ENCODE measurements around the gene MAN1C1.

MAN1C1 gene

GRCh38 chr1:25685938-25686665 is 69.5 kb downstream of the MAN1C1 start:
- Histone ChIP-seq H3K79me2 (ENCODE audit: insufficient read depth, low read length) (no peaks in the 10 kb centered on the region), H2AFZ (ENCODE audit: low read depth, low read length) (no peak overlapping the region), H3K4me3 (ENCODE audit: low read depth in 1 of 2, low read length in 2 of 2) (no peak overlapping the region), H3K9me3 (ENCODE audit: insufficient read depth, low read length, severe bottlenecking) (no peaks in the 10 kb centered on the region), H3K27ac (ENCODE audit: low read length) (no peak overlapping the region), H3K27me3 (ENCODE audit: insufficient read depth, low read length, poor library complexity) (peaks cover 12% of the 10 kb centered on the region), H3K4me2 (ENCODE audit: insufficient read depth, low read length) (no peak overlapping the region), H4K20me1 (ENCODE audit: insufficient read depth, low read length) (0 out of 2 replicates have a peak, but pooled peaks cover 2% of the 10 kb centered on the region), H3K9ac (ENCODE audit: low read depth, low read length) (no peak overlapping the region), H3K4me1 (ENCODE audit: insufficient read depth, low read length) (no peaks in the 10 kb centered on the region), H3K36me3 (ENCODE audit: insufficient read depth, low read length) (no peaks in the 10 kb centered on the region)
- DNase-seq (no peak), ATAC-seq (ENCODE audit: insufficient read depth, low read depth) (no peak)
- TF ChIP-seq CTCF (IDR thresholded peaks at IDR 0.05; ENCODE audit: borderline replicate concordance, extremely low read depth, low read length, poor library complexity, severe bottlenecking) (no peak), EZH2 (IDR thresholded peaks at IDR 0.05; ENCODE audit: borderline replicate concordance, low read depth, low read length, severe bottlenecking) (no peak)

- Histone ChIP-seq H3K9ac (ENCODE audit: low read depth, low read length) (no peak overlapping the region), H2AFZ (ENCODE audit: low read depth, low read length) (no peak overlapping the region), H3K4me2 (ENCODE audit: insufficient read depth, low read length) (no peak overlapping the region), H4K20me1 (ENCODE audit: insufficient read depth, low read length) (0 out of 2 replicates have a peak, but pooled peaks cover 2% of the 10 kb centered on the region), H3K36me3 (ENCODE audit: insufficient read depth, low read length) (no peaks in the 10 kb centered on the region), H3K4me3 (ENCODE audit: low read depth in 1 of 2, low read length in 2 of 2) (no peak overlapping the region), H3K27me3 (ENCODE audit: insufficient read depth, low read length, poor library complexity) (peaks cover 15% of the 10 kb centered on the region), H3K9me3 (ENCODE audit: insufficient read depth, low read length, severe bottlenecking) (no peaks in the 10 kb centered on the region), H3K4me1 (ENCODE audit: insufficient read depth, low read length) (no peaks in the 10 kb centered on the region), H3K27ac (ENCODE audit: low read length) (no peak overlapping the region), H3K79me2 (ENCODE audit: insufficient read depth, low read length) (no peaks in the 10 kb centered on the region)
- ATAC-seq (ENCODE audit: insufficient read depth, low read depth) = no peak
- TF ChIP-seq CTCF (IDR thresholded peaks at IDR 0.05; ENCODE audit: borderline replicate concordance, extremely low read depth, low read length, poor library complexity, severe bottlenecking) (no peak), EZH2 (IDR thresholded peaks at IDR 0.05; ENCODE audit: borderline replicate concordance, low read depth, low read length, severe bottlenecking) (no peak)
- no peak for DNase-seq
Measured at GRCh38 chr1:25687221-25688017, 70.8 kb downstream of the MAN1C1 start.

GRCh38 chr1:25688390-25689119 is 72.0 kb downstream of the MAN1C1 start:
- ATAC-seq (ENCODE audit: insufficient read depth, low read depth) = no peak
- Histone ChIP-seq H3K4me1 (ENCODE audit: insufficient read depth, low read length) (no peaks in the 10 kb centered on the region), H3K9ac (ENCODE audit: low read depth, low read length) (no peak overlapping the region), H4K20me1 (ENCODE audit: insufficient read depth, low read length) (no peaks in the 10 kb centered on the region), H3K36me3 (ENCODE audit: insufficient read depth, low read length) (no peaks in the 10 kb centered on the region), H3K9me3 (ENCODE audit: insufficient read depth, low read length, severe bottlenecking) (no peaks in the 10 kb centered on the region), H3K79me2 (ENCODE audit: insufficient read depth, low read length) (no peaks in the 10 kb centered on the region), H2AFZ (ENCODE audit: low read depth, low read length) (no peak overlapping the region), H3K27me3 (ENCODE audit: insufficient read depth, low read length, poor library complexity) (peaks cover 15% of the 10 kb centered on the region), H3K4me2 (ENCODE audit: insufficient read depth, low read length) (no peak overlapping the region), H3K4me3 (ENCODE audit: low read depth in 1 of 2, low read length in 2 of 2) (no peak overlapping the region), H3K27ac (ENCODE audit: low read length) (no peak overlapping the region)
- no peak for TF ChIP-seq CTCF (IDR thresholded peaks at IDR 0.05; ENCODE audit: borderline replicate concordance, extremely low read depth, low read length, poor library complexity, severe bottlenecking)
- no peak for TF ChIP-seq EZH2 (IDR thresholded peaks at IDR 0.05; ENCODE audit: borderline replicate concordance, low read depth, low read length, severe bottlenecking)
- DNase-seq = no peak
